A549 (cell line): ENCODE measurements around the gene IQCC.

ENCODE experiments used
- CBX8 ChIP-seq: fragments of 200-600 bp; sonication (generic); IDR thresholded peaks from 2 replicates; pipeline ENCODE4 v1.6.1; 2016
- CHD2 ChIP-seq: fragments of 150-350 bp; IDR thresholded peaks from 2 replicates; pipeline ENCODE4 v1.6.1; 2014; ENCODE audit warnings: low read length; ENCODE audit not compliant: partially characterized antibody
- CHD4 ChIP-seq: fragments of 200-600 bp; sonication (generic); IDR thresholded peaks from 2 replicates; pipeline ENCODE4 v1.6.1; 2016; ENCODE audit warnings: antibody characterized with exemption, mild to moderate bottlenecking, borderline replicate concordance
- EP300 ChIP-seq, 2 experiments: fragments of >200 bp; sonication (Bioruptor Twin); formaldehyde crosslinking; IDR thresholded peaks; 2 replicates in 1 of 2; 3 replicates in 1 of 2; pipeline ENCODE4 v1.6.1; 2016 to 2017
- KDM1A ChIP-seq: fragments of 200-600 bp; sonication (generic); IDR thresholded peaks from 2 replicates; pipeline ENCODE4 v1.6.1; 2016; ENCODE audit warnings: low read depth, mild to moderate bottlenecking
- POLR2AphosphoS2 ChIP-seq: conservative IDR thresholded peaks from 2 replicates; pipeline ENCODE4 v1.6.1; 2012; ENCODE audit warnings: low read length, improper control_type of control experiment, inconsistent platforms
- RFX5 ChIP-seq: fragments of 450-650 bp; IDR thresholded peaks from 2 replicates; pipeline ENCODE4 v1.7.1; 2014; ENCODE audit warnings: antibody characterized with exemption, mild to moderate bottlenecking, moderate library complexity
- SREBF2 ChIP-seq: fragments of 450-650 bp; IDR thresholded peaks from 2 replicates; pipeline ENCODE4 v1.6.1; 2014; ENCODE audit warnings: mild to moderate bottlenecking, moderate library complexity
- TF ChIP-seq, protein P1 (sequence below): fragments of >200 bp; sonication (Bioruptor Twin); formaldehyde crosslinking; IDR thresholded peaks from 3 replicates; pipeline ENCODE4 v1.5.1; 2016
- TF ChIP-seq, protein P2 (sequence below): fragments of 200-600 bp; sonication (generic); IDR thresholded peaks from 2 replicates; pipeline ENCODE4 v1.6.1; 2016; ENCODE audit warnings: antibody characterized with exemption, mild to moderate bottlenecking, moderate library complexity

DNA sequence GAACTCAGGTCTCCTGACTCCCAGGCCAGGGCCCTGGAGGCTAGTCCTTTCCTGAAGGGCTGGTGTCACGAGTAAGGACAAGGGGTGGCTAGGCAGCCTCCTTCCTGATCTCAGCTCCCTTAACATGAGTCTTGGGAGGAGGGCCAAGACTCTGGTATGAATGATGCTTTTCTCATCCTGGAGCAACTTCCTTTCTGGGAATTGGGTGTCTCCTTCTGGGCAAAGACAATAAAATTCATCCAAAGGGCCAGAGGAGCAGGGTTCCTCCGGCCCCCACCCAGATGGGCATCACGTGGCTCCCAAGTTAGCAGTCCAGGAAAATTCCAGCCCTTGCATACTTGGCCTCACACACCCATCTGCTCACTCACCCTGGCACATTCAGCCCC lies 41.4 kb downstream of the IQCC start, which contains the start of gene FAM167B:
- TF ChIP-seq RFX5 (no peak), CBX8 (no peak), EP300 (IDR thresholded peaks at IDR 0.05) (no peak), KDM1A (no peak), CHD4 (no peak), POLR2AphosphoS2 (no peak), CHD2 (no peak), SREBF2 (no peak)
- TF ChIP-seq, protein P1, sequence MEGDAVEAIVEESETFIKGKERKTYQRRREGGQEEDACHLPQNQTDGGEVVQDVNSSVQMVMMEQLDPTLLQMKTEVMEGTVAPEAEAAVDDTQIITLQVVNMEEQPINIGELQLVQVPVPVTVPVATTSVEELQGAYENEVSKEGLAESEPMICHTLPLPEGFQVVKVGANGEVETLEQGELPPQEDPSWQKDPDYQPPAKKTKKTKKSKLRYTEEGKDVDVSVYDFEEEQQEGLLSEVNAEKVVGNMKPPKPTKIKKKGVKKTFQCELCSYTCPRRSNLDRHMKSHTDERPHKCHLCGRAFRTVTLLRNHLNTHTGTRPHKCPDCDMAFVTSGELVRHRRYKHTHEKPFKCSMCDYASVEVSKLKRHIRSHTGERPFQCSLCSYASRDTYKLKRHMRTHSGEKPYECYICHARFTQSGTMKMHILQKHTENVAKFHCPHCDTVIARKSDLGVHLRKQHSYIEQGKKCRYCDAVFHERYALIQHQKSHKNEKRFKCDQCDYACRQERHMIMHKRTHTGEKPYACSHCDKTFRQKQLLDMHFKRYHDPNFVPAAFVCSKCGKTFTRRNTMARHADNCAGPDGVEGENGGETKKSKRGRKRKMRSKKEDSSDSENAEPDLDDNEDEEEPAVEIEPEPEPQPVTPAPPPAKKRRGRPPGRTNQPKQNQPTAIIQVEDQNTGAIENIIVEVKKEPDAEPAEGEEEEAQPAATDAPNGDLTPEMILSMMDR: no peak
- TF ChIP-seq, protein P2, sequence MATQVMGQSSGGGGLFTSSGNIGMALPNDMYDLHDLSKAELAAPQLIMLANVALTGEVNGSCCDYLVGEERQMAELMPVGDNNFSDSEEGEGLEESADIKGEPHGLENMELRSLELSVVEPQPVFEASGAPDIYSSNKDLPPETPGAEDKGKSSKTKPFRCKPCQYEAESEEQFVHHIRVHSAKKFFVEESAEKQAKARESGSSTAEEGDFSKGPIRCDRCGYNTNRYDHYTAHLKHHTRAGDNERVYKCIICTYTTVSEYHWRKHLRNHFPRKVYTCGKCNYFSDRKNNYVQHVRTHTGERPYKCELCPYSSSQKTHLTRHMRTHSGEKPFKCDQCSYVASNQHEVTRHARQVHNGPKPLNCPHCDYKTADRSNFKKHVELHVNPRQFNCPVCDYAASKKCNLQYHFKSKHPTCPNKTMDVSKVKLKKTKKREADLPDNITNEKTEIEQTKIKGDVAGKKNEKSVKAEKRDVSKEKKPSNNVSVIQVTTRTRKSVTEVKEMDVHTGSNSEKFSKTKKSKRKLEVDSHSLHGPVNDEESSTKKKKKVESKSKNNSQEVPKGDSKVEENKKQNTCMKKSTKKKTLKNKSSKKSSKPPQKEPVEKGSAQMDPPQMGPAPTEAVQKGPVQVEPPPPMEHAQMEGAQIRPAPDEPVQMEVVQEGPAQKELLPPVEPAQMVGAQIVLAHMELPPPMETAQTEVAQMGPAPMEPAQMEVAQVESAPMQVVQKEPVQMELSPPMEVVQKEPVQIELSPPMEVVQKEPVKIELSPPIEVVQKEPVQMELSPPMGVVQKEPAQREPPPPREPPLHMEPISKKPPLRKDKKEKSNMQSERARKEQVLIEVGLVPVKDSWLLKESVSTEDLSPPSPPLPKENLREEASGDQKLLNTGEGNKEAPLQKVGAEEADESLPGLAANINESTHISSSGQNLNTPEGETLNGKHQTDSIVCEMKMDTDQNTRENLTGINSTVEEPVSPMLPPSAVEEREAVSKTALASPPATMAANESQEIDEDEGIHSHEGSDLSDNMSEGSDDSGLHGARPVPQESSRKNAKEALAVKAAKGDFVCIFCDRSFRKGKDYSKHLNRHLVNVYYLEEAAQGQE: no peak
